Measurements from ENCODE around the gene MIB1. TPM values are rescaled to one million over a fixed set of nuclear protein-coding genes. Genes with fewer than 3 reads are reported as not detected.

MIB1 gene
- total and polyA plus RNA-seq, 10 of the 15 experiments (the other 5 are each of a cell fraction or from before 2014, with no cell fraction given) = 2.3 to 27.5 (median 10.4) TPM

GRCh38 chr18:21855432-21855831, 114.8 kb downstream of the MIB1 start:
- no TSS peak for BruUV-seq (replicated peaks)
- CTCF ChIA-PET = no interaction called here
- SMC1A ChIA-PET (ENCODE audit: uncharacterized antibody, unreplicated experiment) = no interaction called here
- H3K79me2 ChIP-seq (ENCODE audit: control insufficient read depth, insufficient read depth, low read length) = no peaks in the 10 kb centered on the region
- POLR2A ChIA-PET = no interaction called here
- no peaks in the 10 kb centered on the region for H3K27me3 ChIP-seq (replicated peaks in 1 of 2; ENCODE audit: control insufficient read depth in 2 of 2, insufficient read depth in 2 of 2, low read length in 1 of 2)
- in situ Hi-C loops (cut with MboI) = loop anchor here (25.0 kb wide), 1 partner anchor 743 kb away; the partner anchor contains the start of gene ROCK1
- no peak overlapping the region for H3K9ac ChIP-seq (ENCODE audit: control insufficient read depth, insufficient read depth, low read length)
- no peak overlapping the region for H3K27ac ChIP-seq (ENCODE audit: control insufficient read depth, insufficient read depth)
- H2AFZ ChIP-seq (ENCODE audit: control insufficient read depth, low read depth, low read length) = no peak overlapping the region
- RAD21 ChIA-PET (ENCODE audit: unreplicated experiment) = no interaction called here
- H3K9me3 ChIP-seq (replicated peaks; ENCODE audit: control insufficient read depth, insufficient read depth, low read length) = no peaks in the 10 kb centered on the region
- FAIRE-seq = no peak
- no peak overlapping the region for H3K4me3 ChIP-seq
- intact Hi-C loops (cut with micrococcal nuclease; ENCODE audit: unreplicated experiment) = loop anchor here (10.0 kb wide), 3 partner anchors 171 to 661 kb away; partner anchors contain the start of gene SNRPD1
- H3K4me2 ChIP-seq (ENCODE audit: control insufficient read depth, insufficient read depth) = no peak overlapping the region
- H4K20me1 ChIP-seq (ENCODE audit: control insufficient read depth, insufficient read depth) = no peaks in the 10 kb centered on the region
- ATAC-seq = no peak
- H3K36me3 ChIP-seq (ENCODE audit: control insufficient read depth in 2 of 2, insufficient read depth in 2 of 2, low read length in 1 of 2) = peaks cover 0 to 14% of the 10 kb centered on the region in 2 experiments; a peak in 1 of 4 replicates
- 100% methylated on average over 3 of the region's 3 CpGs for whole genome bisulfite sequencing (ENCODE audit: insufficient coverage, insufficient replicate concordance, low lambda C conversion rate, missing lambda C conversion rate)
- no peak for DNase-seq (ENCODE audit: low read depth, low spot score)
- H3K4me1 ChIP-seq (ENCODE audit: control insufficient read depth, insufficient read depth, low read length) = peaks cover 28% of the 10 kb centered on the region
- TF ChIP-seq ZBED1 (IDR thresholded peaks at IDR 0.05; ENCODE audit: borderline replicate concordance) (no peak), HDGF (IDR thresholded peaks at IDR 0.05) (no peak), FOXK2 (IDR thresholded peaks at IDR 0.05) (no peak), MTA2 (IDR thresholded peaks at IDR 0.05; ENCODE audit: low read depth) (no peak), EZH2 (IDR thresholded peaks at IDR 0.05; ENCODE audit: borderline replicate concordance, control insufficient read depth, low read depth, low read length) (no peak), ZZZ3 (IDR thresholded peaks at IDR 0.05; ENCODE audit: control insufficient read depth, insufficient read length, low read depth) (no peak), SPI1 (IDR thresholded peaks at IDR 0.05; ENCODE audit: borderline replicate concordance, insufficient read depth, low read depth, low read length) (no peak), BCL3 (IDR thresholded peaks at IDR 0.05; ENCODE audit: borderline replicate concordance, insufficient read depth, low read depth, low read length, poor library complexity, severe bottlenecking) (no peak), CUX1 (IDR thresholded peaks at IDR 0.05; ENCODE audit: insufficient replicate concordance, low read depth, low read length) (no peak), IRF5 (IDR thresholded peaks at IDR 0.05; ENCODE audit: borderline replicate concordance) (no peak), IKZF2 (IDR thresholded peaks at IDR 0.05) (no peak), CBX3 (IDR thresholded peaks at IDR 0.05; ENCODE audit: borderline replicate concordance, low read depth) (no peak), TCF12 (IDR thresholded peaks at IDR 0.05; ENCODE audit: low read depth, low read length) (no peak), NKRF (conservative IDR thresholded peaks at IDR 0.05) (no peak), HDAC2 (IDR thresholded peaks at IDR 0.05) (no peak), SUZ12 (IDR thresholded peaks at IDR 0.05; ENCODE audit: unreplicated experiment) (no peak)
